UCSD-AML1 (cell line): Measurements from ENCODE around the gene AP3D1.
"Not testable (repeated sequence)": the region's sequence is repeated elsewhere in the genome, so short reads cannot be mapped to it uniquely, and the experiment has no call there.

Source experiments
- DNase-seq: peaks from one replicate; lab custom pipeline; 2025; ENCODE audit not compliant: unreplicated experiment; lab: John Stamatoyannopoulos, UW

Gene AP3D1

DNA sequence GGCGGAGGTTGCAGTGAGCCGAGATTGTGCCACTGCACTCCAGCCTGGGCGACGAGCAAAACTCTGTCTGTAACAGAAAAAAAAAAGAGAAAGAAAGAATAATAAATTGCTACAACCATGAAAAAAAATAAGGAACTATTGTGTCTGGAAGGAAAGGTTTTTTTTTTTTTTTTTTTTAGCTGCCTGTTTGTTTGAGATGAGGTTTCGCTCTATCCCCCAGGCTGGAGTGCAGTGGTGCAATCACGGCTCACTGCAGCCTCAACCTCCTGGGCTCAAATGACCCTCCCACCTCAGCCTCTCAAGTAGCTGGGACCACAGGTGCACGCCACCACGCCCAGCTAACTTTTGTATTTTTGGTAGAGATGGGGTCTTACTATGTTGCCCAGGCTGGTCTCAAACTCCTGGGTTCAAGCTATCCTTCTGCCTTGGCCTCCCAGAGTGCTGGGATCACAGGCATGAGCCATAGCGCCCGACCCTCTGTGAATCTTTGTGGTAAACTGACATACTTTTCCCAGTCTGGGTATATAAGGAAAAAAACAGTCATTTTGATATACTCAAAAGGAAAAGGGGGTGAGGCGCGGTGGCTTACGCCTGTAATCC is 59.3 kb downstream of the AP3D1 start:
- not testable (repeated sequence) for DNase-seq

DNA sequence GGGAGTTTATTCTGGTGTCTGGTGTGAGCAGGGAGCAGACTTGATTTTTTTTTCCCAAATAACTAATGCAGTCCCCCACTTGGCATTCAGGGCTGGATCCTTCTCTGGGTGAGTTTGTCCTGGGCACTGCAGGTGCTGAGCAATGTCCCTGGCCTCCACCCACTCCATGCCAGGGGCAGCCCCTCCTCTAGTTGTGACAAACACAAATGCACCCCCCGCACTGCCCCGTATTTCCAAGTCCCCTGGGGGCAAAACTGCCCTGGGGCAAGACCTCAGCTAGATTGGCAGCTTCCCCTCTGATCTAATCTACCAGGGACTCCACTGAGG is 61.7 kb downstream of the AP3D1 start:
- DNase-seq, result no peak

DNA sequence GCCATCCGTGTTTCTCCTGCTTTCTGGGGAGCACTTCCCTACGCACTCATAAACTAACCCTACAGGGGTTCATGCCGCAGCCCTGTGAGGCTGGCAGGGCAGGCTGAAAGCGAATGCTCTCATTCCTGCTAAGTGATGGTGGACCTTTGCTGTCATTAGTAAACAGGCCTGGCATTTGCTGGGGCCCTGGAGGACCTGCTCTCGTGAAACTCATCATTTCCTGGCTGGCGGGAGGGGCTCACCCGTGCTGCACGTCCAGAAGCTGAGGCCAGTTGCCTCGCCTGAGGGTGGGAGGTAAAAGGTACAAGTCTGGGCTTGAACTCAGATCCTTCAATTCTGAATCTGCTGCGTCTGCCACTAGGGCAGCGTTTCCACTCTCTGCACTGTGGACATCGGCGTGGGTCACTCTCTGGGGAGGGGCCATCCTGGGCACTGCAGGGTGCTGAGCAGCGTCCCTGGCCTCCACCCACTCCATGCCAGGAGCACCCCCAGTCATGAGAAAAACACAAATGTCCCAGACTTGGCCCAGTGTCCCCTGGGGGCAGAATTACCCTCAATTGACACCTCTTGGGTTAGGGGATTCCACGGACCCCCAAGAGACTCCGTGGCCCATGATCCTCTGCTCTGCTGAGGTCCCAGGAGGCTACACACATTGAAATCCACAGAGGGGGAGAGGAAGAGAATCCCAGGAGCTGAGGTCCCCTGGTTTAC is 62.2 kb downstream of the AP3D1 start:
- peak; percentile 23 for DNase-seq

DNA sequence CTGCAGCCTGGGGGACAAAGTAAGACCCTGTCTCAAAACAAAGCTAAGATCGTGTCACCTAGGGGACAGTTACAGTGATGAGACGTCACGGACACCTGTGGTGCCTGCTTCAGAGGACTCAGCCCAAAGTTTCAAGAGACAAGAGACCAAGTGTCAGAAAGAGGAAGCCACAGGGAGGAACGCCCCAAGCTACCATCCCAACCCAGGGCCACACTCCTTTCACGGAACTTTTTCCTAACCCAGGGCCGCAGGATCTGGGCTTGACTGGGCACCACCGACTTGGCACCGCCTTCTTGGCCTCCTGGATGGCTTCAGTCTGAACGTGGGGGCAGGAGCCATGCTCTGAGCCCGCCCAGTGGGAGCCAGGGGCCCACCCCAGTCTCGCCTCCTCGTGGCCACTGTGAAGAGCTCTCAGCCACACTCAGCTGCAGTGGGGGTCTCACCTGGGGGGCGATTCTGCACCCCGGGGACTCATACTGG is 63.7 kb downstream of the AP3D1 start:
- peak; percentile 44 for DNase-seq

DNA sequence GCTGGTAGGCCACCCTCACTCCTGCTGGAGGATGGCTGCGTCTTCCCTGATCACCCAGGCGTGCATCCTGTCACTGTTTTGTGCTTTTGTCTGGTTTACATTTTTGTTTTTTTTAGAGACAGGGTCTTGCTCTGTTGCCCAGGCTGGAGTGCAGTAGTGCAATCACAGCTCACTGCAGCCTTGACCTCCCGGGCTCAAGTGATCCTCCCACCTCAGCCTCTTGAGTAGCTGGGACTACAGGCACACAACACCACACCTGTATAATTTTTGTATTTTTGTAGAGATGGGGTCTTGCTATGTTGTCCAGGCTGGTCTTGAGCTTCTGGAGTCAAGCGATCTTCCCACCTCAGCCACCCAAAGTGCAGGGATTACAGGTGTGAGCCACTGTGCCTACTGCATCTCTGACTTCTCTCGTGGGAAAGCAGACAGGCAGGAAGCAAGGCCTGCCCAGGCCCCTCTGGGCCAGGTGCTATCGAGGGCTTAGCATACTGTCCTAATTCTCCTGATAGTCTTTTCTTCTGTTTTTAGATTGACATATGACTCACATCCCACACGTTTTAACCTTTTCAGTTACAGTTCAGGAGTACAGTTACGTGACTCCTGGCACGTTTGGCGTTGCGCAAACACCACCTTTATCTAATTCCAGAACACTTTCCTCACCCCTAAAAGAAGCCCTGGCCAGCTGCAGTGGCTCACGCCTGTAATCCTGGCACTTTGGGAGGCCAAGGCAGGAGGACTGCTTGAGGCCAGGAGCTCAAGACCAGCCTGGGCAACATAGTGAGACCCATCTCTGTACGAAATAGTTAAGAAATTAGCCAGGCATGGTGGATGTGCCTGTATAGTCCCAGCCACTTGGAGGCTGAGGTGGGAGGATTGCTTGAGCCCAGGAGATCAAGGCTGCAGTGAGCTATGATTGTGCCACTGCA is 64.4 kb downstream of the AP3D1 start:
- DNase-seq, result not testable (repeated sequence)

DNA sequence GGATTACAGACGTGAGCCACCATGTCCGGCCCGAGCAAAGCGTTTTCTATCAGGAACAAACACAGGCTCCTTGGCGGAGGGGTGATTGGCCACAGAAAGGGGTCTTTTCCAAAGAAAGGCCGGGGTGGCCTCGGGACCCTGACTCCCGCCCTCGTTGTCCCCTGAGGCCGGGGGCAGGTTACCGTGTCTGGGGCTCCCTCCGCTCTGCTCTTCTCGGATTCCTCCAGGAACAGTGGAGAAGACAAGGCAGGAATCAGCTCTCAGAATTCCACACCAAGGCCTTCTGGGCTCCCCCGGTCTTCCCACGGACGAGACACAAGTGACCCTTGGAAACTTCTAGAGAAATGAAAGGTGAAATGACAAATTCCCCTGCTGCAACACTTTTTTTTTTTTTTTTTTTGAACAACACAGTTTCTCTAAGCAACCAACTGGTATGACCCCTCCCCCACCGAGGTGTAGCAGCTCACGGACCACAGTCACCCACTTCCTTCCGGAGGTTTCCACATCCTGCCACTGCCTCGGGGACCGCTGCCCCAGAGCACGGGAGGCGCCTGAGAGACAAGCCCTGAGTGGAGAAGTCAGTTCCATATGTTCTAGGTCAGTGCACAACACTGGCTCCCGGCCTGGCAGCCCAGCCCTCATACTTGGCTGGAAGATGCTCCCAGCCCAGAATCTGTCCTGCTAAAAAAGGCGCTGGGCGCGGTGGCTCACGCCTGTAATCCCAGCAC is 66.2 kb downstream of the AP3D1 start:
- peak; percentile 94 for DNase-seq

DNA sequence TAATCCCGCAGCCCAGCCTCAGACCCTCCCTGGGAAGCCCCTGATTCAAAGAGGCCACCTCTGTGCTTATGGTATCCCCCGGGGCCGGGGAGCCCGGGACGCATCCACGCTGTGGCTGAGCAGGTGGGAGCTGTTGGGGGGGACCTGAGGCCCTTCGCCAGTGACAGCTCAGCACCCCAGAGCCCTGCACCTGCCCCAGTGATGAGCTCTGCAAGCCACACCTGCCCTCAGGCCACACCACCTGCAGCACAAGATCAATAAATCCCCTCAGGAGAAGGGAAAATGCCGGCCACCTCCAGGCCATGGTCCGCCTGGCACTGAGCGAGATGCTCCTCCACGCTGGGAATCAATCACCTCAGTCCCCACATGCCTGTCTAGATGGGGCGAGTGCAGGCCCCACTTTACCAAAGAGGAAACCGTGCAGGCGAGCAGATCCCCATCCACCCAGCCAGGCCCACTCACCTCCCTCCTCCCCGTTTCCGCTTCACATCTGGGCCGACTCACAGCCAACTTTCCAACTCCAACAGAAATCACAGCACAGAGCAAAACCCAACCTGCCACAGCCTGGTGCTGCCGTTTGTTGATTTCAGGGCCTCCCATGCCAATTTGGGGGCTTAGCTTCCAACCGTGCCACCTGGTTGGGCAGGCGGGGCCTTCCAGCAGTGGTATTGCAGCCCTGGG is 68.1 kb downstream of the AP3D1 start:
- peak; percentile 69 for DNase-seq

DNA sequence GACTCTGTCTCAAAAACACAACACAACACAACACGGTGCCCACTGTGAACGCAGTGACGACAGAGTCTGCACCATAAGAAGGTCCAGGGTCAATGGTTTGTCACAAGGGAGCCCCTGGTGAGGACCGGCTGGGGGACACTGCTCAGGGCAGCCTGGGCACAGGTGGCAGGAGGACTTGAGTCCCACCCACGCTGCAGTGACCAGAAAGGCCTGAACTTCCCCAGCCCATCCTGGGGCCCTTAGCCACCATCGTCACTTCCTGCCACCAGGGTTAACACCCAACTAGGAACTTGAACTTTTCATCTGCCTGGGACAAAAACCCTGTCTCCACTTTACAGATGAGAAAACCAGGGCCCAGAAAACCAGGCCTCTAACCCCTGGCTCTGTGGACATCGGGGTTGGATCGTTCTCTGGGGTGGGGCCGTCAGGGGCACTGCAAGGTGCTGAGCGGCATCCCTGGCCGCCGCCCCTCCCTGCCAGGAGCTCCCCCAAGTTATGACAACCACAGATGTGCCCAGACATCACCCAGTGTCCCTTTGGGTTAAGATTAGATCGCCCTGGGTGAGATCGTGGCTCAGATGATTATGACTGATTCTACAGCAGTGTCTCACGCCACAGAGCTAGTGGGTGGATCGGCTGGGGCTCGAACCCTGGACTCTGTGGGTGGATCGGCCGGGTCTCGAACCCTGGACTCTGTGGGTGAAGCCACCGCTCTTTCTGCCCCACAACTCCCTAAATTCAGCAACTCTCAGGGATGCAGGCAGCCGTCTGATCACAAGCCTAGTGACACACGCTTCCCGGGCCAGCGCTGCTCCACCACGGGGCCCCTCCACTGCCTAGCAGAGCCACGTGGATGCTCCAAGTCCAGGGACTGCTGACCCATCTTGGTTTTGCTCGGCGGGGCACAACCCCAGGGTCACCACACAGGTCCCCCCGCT is 69.2 kb downstream of the AP3D1 start:
- DNase-seq, result peak; percentile 30

DNA sequence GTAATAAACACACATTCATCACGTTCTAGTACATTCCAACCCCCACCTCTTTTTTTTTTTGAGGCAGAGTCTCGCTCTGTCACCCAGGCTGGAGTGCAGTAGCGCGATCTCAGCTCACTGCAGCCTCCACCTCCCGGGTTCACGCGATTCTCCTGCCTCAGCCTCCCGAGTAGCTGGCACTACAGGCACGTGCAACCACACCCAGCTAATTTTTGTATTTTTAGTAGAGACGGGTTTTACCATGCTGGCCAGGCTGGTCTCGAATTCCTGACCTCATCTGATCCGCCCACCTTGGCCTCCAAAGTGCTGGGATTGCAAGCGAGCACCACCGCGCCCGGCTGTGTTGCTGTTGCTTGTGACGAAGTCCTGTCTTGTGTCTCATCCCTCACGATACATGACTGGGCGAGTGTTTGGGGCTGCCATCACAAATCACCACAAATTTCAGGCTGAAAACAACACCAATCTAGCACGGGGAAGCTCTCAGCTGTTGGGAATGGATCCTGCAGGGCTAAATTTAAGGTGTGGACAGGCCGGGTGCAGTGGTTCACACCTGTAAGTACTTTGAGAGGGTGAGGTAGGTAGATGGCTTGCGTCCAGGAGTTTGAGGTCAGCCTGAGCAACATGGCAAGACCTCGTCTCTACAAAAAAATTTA is 70.9 kb downstream of the AP3D1 start:
- no peak for DNase-seq

DNA sequence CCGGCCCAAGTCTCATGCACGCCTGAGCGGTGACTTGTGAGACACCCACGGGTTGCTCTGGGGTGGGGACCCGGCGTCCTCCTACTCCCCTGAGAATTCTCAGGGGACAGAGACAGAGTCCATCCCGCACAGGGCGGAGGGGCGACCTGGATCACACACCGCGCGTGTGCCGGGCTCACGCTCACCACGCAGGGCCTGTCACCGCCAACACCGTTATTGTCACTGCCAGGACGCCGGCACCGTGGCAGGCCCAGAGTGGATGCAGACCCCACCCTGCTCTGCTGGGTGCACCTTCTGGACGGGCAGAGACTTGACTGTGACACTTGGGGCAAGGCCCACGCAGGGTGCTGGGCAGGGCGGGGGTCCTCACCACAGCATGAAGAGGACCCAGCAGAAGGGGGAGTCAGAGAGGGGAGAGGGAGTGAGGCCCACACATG is 71.5 kb downstream of the AP3D1 start:
- DNase-seq, result no peak

DNA sequence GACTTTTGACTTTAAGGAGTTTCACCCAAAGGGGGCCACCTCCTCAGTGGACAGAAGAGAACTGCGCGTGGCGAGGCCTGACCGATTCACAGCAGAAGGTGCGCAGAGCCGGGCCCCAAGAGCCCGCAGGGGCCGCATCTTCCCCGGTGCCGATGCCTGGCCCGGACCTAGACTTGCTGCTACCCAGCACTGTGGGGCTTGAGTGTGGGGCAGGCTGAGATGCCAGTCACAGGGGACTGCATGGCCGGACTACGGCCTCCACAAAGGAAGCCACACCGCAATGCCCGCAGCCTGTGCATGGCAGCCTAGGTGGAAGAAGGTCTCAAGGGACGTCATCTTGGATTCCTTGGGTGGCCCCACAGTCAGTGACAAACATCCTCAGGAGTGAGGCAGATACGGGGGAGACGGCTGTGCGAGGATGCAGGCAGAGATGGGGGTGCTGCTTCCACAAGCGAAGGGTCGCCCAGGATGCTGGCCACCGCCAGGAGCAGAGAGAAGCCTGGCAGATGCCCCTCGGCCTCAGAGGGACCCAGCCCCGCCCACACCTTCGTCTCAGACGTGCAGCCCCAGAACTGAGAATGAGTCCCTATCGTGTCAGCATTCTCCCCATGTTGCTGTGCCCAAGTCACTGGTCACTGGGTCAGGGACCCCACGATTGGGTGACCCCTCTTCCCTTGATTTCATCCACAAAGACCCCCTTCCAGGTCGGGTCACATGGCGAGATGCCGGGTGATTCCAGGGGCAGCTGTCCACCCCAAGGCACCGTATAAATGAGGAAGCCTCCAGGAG is 72.1 kb downstream of the AP3D1 start:
- DNase-seq, result no peak

DNA sequence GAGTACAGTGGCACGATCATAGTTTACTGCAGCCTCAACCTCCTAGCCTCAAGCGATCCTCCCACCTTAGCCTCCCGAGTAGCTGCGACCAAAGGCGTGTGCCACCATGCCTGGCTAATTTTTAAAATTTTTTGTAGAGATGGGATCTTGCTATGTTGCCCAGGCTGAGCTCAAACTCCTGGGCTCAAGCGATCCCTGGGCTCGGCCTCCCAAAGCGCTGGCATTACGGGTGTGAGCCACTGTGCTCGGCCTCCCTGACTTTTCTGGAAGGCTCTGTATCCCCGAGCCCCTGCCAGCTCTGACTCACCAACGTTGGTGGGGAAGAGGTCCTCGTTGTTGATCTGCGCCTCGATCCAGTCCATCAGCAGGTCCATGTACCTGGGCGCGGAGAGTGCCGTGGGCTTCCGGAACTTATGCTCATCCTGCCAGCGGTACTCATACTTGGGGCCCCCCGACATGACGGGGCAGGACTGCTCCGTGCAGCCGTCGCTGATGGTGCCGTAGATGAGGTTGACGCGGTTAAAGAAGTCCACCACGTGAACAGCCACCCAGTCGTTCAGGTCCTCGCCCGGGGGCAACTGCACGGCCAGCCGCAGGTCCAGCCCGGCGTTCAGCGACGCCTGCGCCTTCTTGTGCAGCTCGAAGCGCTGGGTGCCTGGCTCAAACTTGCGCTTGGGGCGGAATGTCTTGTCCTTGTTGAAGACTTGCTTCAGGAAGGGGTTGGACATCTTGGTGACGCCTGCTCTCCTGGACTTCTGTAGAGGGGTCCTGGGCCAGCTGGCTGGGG is 73.3 kb downstream of the AP3D1 start:
- DNase-seq, result no peak

DNA sequence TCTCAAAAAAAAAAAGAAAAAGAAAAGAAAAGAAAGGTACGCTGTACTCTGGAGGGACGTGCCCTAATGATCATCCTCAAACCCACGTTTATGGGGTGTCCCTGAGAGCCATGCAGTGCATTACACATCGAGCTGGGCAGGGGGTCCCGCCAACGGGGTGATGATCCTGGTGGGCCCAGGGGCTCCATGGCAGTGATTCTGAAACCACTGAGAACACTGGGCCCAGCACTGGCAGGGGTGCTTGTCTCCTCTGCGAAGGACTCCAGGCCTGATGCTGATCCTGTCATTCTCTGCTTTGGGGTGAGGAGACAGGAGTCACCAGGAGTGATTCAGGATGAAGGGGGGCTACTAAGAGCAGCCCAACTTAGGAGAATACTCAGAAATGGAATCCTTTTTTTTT is 74.0 kb downstream of the AP3D1 start:
- no peak for DNase-seq

DNA sequence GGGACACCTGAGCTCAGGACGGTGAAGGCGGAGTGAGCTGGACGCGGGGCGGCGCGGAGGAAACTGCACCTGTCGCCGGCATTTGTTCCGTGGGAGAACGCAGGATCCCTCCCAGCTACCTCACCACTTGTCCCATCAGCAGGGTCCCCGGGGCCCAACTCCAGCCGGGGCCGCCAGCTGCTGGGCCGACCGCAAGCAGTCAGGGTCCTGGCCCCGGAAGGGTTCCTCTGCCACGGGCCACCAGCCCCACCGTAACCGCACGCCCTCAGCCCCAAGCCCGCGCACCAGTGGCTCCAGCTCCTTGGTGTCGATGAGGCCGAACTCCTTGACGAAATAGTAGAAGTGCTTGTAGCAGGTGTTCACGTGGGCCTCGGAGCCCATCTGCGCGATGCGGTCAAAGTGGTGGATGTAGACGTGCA is 74.8 kb downstream of the AP3D1 start:
- no peak for DNase-seq

DNA sequence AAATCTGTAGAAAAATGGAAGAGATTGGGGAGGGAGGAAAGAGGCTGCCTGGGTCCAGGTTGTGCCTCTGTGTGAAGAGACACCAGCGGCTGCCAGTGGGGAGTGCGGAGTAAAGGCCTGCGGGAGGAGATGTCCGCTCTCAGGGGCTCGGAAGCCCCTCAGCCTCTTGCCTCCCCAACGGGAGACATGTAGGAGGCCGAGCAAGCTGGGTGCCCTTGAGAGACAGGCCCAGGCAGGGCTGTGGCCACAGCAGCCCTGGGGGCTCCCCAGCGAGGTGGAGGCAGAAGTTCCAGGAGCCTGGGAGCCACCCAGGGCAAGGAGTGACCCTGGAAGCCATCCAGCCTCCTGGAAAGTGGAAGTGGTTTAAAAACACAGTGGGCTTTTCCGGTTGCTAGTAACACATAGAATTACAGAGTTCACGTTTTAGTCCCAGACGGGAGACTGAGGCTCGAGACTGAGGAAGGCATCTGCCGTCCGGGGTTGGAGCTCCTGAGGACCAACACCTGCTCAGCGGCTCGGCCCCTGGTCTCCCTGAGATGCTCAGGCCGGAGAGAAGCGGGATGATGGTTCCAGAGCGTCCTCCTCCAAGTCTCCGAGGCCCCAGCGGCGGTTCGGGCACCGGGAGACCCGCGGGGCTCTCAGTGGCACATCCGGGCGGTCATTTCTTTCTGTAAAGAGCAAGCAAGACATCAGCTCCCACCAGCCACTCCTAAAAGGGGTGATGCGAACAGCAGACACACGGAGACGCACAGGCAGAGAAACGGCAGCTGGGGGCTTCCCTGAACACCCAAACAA is 78.4 kb downstream of the AP3D1 start:
- DNase-seq, result no peak

DNA sequence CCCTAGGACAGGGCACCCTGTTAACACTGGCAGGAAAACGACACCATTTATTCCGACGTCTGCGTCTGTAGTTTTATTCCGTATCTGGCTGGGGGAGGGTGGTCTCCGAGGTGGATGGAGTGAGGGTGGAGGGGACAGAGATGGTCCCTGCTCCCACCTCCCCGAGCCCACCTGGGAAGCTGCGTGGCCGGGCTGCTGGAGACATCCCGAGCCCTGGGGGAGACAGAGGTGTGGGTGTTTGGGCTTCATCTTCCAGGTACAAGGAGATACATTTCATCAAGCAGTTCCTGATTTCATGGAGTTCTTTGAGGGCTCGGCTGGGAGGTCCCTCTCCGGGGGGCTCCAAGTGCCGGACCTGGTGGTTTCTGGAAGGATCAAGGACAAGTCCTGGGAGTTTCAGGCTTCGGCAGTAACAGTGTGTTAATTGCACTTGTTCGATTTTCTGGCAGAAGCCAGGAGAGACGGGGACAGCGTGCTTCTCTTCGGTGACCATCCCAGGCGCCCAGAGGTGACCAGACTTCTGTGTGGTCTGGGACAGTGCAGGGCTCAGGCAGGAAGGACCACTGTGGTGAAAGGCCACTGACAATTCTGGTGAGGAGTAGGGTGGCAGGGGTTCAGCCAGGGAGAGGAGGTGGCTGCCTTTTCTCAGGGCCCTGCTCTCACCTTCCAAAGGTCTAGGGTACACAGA is 80.2 kb downstream of the AP3D1 start:
- no peak for DNase-seq
